HG03354 (cell line): ENCODE data around the gene CRTAP.
"Not testable (repeated sequence)": the region's sequence is repeated elsewhere in the genome, so short reads cannot be mapped to it uniquely, and the experiment has no call there.

Experiments
- ATAC-seq: cut with Tn5 transposase; IDR thresholded peaks from one replicate; pipeline ENCODE4 v1.9.1; 2021; ENCODE audit warnings: mild to moderate bottlenecking; ENCODE audit not compliant: unreplicated experiment, poor library complexity, severe bottlenecking

The CRTAP gene

DNA sequence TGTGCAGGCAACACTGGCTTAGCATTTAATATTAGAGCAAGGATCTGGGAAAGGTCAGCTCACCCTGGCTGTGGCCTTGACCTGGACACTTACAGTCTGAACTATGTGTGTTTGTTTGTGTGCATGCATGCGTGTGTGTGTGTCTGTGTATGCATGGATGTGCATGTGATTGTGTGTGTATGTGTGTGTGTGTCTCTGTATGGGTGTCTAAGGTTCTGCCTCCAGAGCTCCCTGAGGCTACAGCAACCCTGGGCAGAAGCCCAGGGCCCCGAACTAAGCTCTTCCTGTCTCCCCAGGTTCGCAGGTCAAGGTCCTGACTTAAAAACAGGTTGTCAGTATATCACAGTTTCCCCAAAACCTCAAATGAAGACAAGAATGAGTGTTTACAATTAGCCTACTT is 53.5 kb downstream of the CRTAP start:
- ATAC-seq = no peak

DNA sequence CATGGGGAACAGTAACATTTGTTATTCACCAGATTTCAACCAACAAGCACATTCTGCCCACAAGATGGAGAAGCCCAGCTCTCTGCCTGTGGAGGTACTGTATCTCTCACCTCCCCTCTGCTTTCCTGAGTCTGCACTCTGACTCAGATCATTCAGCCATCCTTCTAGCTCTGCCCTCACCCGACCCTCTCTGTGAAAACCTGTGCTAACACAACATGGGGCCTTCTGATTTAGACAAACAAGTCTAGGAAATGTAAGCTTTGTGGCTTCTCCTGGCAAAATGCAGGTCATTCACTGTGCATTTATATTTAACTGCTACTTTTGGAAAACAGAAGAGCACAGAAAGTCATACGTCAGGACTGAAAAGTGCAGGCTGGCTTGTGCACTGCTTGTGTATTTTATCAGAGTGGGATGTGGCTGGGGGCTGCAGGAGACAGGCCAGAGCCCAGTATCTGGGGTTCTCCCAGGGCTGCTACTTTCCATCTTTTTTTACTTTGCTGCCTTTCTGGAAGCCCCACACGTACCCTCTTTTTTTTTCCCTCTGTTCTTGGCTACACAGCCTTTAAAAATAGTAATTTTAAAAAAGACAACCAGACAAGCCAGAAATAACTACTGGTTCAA is 54.0 kb downstream of the CRTAP start:
- ATAC-seq = no peak

DNA sequence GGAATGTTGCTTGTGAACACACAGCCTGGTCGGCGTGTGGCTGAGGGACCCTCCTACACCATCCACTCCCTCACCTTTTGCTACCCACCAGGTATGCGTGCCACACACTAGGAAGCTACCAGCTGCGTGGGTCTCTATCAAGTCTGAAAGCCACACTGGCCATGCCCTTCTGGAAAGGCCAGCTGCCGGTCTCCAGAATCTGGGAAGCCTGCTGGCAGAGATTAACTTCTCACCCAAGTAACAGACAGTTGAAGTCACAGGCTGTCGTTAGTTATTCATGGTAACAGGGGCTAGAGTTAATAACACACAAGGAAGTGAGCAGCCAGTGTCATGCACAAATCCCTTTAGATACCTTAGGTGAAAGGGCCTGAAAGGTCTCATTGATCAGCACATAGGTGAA is 56.7 kb downstream of the CRTAP start:
- ATAC-seq = no peak

DNA sequence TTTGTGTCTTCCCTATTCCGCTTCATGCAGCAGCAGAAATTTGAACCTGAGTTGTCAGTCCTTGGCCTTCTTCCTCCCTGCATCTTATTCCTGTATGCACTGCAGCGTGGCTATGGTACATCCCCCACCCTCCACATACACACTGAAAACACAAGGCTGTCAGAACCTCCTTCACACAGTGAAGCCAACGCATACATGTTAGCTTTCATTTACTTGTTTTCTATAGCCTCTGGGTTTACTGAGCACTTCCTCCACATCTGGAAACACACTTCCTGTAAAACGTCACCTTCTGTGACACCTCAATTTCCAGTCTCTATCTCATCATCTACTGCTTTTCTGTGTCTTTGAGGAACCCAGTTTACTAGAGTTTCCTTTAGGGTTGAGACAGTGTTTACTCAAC is 57.8 kb downstream of the CRTAP start:
- no peak for ATAC-seq

DNA sequence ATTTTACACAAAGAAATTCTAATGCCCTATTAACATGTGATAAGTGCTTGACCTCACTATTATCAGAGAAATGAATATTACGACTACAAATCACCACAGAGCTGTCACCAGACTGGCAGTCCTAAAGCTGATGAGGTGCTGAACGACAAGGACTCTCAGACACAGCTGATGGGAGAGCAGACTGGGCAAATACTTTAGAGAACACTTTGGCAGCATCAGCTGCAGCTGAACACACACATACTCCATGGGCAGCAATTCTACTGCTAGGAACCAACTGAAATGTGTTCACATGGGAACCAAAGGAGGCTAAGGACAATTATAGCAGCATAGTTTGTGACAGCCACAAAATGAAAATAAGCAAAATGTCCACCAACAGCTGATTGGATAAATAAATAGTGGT is 59.3 kb downstream of the CRTAP start:
- no peak for ATAC-seq

DNA sequence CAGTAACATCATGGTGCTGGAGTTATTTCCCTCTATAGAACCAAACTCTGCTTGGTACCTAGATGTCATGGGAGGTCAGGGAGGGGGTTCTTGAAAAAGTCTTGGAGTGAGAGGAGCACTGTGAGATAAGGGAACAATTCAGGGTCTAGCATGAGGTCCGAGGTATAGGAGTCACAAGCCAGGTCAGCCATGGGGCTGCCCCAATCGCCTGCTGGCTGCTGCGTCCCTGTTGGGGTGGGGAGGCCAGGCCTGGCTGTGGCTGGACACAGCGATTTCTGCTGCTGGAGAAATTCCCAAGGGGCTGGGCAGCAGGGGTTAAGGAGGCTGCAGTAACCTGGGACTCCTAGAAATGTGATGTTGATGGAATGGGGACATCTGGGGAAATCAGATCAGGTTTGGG is 59.9 kb downstream of the CRTAP start:
- ATAC-seq = no peak

DNA sequence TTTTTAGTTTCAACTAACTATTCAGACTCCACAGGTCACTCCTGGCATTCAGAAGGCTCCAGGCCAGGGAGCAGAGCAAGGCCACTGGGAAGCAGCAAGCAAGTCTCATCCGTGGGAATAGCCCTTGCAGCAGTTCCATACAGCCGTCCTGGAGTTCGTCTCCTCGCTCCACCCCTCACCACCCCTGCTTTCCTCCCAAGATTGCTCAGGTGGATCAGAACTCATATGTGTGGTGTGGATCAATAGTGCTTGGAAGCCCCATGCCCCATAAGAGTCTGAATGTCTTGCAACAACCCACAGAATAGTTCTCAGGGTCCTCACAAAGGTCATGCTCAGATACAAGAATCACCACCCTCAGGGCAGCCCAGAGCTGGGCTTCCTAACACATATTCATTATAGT is 60.3 kb downstream of the CRTAP start:
- ATAC-seq = no peak

DNA sequence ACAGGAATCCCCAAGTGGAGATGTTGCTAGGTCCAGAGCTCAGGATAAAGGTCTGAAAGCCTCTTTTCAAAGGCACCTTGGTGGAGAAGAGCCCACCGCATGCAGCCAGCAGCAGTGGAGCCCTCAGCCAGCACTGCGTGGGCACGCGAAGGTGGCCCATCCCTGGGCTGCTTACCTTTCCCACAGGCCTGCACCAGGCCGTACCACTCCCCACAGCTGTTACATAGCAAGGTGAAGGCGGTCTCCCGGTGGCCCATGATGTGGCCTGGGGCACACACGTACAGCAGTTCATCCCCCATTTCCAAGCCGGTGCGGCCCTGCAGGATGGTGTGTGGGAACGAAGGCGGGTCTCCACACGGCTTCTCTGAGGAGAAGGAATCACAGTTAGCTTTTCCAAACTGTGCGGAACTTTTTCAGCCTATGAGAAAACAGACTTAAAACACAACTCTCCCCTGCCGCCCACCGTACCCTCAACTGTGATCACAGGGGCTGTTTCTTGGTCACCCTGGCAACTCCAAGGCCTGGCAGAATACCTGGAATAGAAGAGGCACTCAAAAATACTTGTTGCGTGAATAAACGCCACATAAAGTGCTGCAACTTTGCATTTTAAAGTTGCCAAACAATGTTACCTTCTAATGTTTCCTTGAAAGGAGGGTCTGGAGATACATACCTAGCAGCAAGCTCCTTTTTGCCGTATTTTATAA is 61.0 kb downstream of the CRTAP start:
- no peak for ATAC-seq

DNA sequence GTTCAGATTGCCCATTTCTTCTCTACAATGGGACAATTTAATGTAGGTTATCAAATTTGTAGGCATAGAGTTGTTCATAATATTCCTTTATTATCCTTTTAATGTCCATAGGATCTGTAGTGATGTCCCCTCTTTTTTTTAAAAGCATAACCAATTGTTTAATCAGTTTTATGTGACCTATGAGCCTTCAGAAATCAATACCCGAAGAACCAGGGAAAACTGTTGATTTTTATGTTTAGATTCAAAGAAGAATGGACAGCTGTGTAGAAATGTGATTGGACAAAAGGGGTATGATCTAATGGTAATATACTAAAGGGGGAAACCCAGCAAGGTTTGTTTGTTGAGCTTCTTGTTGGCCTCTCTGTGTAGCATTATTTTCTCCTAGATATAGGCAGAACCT is 65.3 kb downstream of the CRTAP start:
- ATAC-seq = no peak

DNA sequence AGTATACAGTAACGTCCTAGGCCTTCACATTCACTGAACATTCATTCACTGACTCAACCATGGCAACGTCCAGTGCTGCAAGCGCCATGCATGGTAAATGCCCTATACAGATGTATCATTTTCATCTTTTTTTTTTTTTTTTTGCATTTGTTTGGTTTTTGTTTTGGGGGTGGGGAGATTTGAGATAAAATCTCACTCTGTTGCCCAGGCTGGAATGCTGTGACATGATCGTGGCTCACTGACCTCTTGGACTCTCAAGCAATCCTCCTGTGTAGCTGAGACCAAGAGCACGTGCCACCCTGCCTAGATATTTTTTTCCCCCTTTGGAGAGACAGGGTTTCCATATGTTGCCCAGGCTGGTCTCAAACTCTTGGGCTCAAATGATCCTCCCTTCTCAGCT is 67.4 kb downstream of the CRTAP start:
- ATAC-seq = no peak

DNA sequence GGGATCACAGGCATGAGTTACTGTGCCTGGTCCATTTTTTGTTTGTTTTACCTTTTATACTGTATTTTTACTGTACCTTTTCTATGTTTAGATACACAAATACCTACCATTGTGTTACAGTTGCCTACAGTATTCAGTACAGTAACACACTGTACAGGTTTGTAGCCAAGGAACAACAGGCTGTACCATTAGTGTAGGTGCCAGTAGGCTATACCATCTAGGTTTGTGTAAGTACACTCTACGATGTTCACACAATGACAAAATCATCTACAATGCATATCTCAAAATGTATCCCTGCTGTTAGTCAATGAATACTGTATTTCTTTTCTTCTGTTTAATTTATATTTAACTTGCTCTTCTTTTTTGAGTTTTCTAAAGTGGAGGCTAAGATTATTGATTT is 67.8 kb downstream of the CRTAP start:
- ATAC-seq = not testable (repeated sequence)

DNA sequence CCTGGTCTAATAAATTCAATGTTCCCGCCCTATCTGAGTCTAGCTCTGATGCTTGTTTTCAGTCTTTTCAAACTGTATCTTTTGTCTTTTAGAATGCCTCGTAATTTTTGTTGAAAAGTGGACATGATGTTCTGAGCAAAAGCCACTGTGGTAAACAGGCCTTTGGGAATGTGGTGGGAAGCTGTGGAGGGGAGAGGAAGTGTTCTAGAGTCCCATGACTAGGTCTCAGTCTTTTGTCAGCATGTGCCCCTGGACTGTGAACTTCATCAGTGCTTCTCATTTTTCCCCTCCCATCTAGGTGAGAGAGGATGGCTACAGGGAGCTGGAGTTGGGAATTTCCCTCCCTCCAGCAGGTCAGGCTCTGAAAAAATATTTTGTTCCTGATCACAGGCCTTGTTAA is 71.0 kb downstream of the CRTAP start:
- no peak for ATAC-seq

DNA sequence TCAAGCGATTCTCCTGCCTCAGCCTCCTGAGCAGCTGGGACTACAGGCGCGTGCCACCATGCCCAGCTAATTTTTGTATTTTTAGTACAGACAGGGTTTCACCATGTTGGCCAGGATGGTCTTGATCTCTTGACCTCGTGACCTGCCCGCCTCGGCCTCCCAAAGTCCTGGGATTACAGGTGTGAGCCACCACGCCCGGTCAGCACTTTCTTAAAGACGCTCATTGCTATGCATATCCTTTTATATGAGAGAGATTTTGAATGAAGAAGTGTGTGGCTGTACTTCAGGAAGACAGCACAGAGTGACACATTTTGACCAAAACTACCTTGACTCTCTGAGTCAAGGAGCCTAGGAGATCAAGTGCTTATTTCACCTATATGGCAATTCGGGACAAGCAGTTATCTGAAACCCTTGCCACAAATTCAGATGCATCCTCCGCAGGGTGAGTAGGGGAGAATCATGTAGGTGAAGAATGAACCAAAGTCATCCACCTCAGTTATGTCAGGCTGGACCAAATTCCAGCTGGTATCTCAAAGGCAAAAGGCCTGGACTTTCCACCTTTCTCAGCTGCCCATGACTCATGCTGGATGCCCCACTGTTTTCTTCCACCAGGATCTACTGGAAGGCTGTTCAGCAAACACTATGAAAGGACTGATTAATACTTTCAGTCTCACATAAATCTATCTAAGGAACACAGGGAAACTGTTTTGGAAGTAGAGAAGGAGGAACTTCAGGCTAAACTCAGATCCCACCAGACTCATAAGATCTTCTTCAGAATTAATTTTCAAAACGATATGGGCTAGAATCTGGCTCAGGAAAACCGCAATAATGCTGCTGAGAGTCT is 72.9 kb downstream of the CRTAP start:
- no peak for ATAC-seq

DNA sequence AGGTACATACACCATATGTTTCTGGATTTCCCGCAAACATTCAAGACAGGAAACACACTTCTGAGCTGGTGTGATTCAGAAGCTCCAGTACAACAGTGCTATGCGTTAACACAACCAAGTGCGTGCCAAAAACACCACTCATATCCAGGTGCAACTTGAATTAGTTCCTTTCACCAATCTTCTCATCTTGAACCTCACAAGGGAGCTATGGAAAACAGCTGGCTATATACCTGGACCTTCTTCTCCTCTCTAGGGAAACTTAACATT is 73.5 kb downstream of the CRTAP start:
- no peak for ATAC-seq

DNA sequence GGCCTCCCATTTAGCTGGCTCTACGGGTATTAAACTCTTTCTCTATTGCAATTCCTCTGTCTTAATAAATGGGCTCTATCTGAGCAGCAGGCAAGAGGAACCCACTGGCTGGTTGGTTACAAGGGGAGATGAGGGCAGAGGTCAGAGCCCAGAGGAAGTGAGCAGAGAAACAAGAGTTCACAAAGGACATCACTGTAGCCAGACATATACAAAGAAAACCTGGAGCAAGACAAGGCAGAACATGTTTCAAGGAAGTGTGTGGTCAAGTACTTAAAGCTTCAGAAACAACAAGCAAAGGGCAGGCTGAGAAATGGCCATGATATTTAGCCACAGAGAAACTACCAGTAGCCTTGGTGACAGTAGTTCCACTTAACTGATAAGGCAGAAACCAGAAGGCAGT is 80.5 kb downstream of the CRTAP start:
- no peak for ATAC-seq

DNA sequence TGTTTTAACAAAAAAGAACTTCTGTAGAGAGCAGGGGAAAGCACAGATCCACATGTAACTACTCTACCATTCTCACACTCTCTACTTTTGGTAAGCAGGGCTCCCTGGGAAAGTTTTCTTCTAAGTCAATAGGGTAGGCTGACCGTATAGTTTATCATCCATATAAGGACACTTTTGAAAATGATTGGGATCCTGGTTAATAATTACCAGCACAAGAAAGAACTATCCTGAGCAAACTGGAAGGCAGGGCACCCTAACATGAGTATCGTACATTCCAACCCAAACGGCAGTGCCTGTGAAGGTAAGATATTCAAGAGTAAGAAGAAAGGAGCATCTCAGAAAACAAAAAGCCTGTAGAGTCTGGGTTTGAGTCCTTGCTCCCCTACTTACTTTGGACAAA is 82.7 kb downstream of the CRTAP start:
- no peak for ATAC-seq
